Transverse colon (tissue), 4 donors: ENCODE measurements around the gene DCTPP1. TPM values are rescaled to one million over a fixed set of nuclear protein-coding genes. Genes with fewer than 3 reads are reported as not detected.
A peak's percentile ranks its signal among the peaks of the same experiment; 100 is the strongest.

ENCODE experiments used
- DNase-seq: peaks from one replicate; pipeline ENCODE4 v3.0.0-alpha.2; 2019
- H3K27ac ChIP-seq, 4 donors: fragments of 200-600 bp; sonication (generic); 2 replicates each; pipeline ENCODE4 v1.5.1; 2016 to 2018; ENCODE audit warnings: inconsistent platforms in 4 of 4
- H3K27me3 ChIP-seq: fragments of 200-600 bp; sonication (generic); 2 replicates; pipeline ENCODE4 v1.5.1; 2017; ENCODE audit warnings: inconsistent platforms
- H3K36me3 ChIP-seq, 4 donors: fragments of 200-600 bp; sonication (generic); 2 replicates each; pipeline ENCODE4 v1.5.1; 2017 to 2019; ENCODE audit warnings: inconsistent platforms in 4 of 4
- H3K4me1 ChIP-seq, 4 donors: fragments of 200-600 bp; sonication (generic); 2 replicates each; pipeline ENCODE4 v1.5.1; 2017 to 2020; ENCODE audit warnings: inconsistent platforms in 4 of 4
- H3K4me3 ChIP-seq, 4 donors: fragments of 200-600 bp; sonication (generic); 1 replicate in 1 of 4; 2 replicates in 3 of 4; pipeline versions ENCODE4 v1.5.1 to v1.6.1; 2017 to 2019; ENCODE audit warnings: inconsistent platforms in 4 of 4
- H3K9me3 ChIP-seq, 2 donors: fragments of 200-600 bp; sonication (generic); 2 replicates each; pipeline ENCODE4 v1.5.1; 2017 to 2019; ENCODE audit warnings: inconsistent platforms in 2 of 2
- CTCF ChIP-seq, 5 experiments: fragments of 200-600 bp in 3 of 5; fragments of 450-650 bp in 2 of 5; sonication (generic) in 3 of 5; IDR thresholded peaks; 1 replicate in 2 of 5; 2 replicates in 3 of 5; pipeline ENCODE4 v1.5.1; 2016 to 2017; ENCODE audit warnings: antibody characterized with exemption in 5 of 5, inconsistent platforms in 3 of 5, mild to moderate bottlenecking in 2 of 5, moderate library complexity in 1 of 5
- EP300 ChIP-seq: sonication (generic); formaldehyde crosslinking; IDR thresholded peaks from one replicate; pipeline ENCODE4 v1.6.1; 2017; ENCODE audit warnings: antibody characterized with exemption, low read depth
- POLR2A ChIP-seq: fragments of 450-650 bp; IDR thresholded peaks from one replicate; pipeline ENCODE4 v1.6.1; 2016; ENCODE audit warnings: antibody characterized with exemption, mild to moderate bottlenecking, moderate library complexity
- POLR2AphosphoS5 ChIP-seq, 3 donors: sonication (generic); formaldehyde crosslinking; IDR thresholded peaks; one replicate each; pipeline ENCODE4 v1.6.1; 2016; ENCODE audit warnings: antibody characterized with exemption in 3 of 3
- WGBS, 2 donors: methylation state at CpG; one replicate each; pipeline ENCODE4 v1.1.5; 2018; ENCODE audit warnings: low coverage in 1 of 2; 5-methylcytosine and 5-hydroxymethylcytosine counted together
- in situ Hi-C, 4 donors: fragments of 200-750 bp; cut with MboI; loops; one replicate each; pipeline versions ENCODE4 v1.15.0 to v1.15.1; 2017; ENCODE audit warnings: low sequenced_read_pairs in 3 of 4, low pct_ligation_motif_present in 1 of 4, low pct_unique_long_range_greater_than_20kb in 1 of 4
- intact Hi-C: fragments of 100-400 bp; cut with DNase I; formaldehyde crosslinking; loops from one replicate; pipeline ENCODE4 v1.15.1; 2023; ENCODE audit warnings: low total_unique reads
- total RNA-seq, 4 donors: library from RNA; depleted of rRNA; stranded (reverse); fragments of >200 nt; gene quantifications; one replicate each; pipeline ENCODE4 v1.1.0, GENCODE V29; 2016

The DCTPP1 gene
- total RNA-seq, 4 donors from 2014 or later, result 35.2 to 74.1 (median 50.0) TPM

GRCh38 chr16:30379158-30379783 is 50.6 kb downstream of the DCTPP1 start:
- no peaks in the 10 kb centered on the region for H3K9me3 ChIP-seq
- H3K4me1 ChIP-seq, result peaks cover 10 to 20% (median 16%) of the 10 kb centered on the region in 4 donors
- 32 to 64% methylated on average over 2 to 27 of the region's 27 CpGs for WGBS, 2 donors

GRCh38 chr16:30378236-30379157 is 51.3 kb downstream of the DCTPP1 start:
- H3K9me3 ChIP-seq, result no peaks in the 10 kb centered on the region
- intact Hi-C loops, result no loop called here
- no peaks in the 10 kb centered on the region for H3K36me3 ChIP-seq
- H3K27ac ChIP-seq, result peak overlapping the region; percentile 96 to 100 (median 100)
- H3K4me3 ChIP-seq, result peak overlapping the region; percentile 40 to 68 (median 64)
- in situ Hi-C loops, result no loop called here
- DNase-seq, result peak; percentile 100
- no peaks in the 10 kb centered on the region for H3K27me3 ChIP-seq
- peaks cover 10 to 20% (median 16%) of the 10 kb centered on the region in 4 donors for H3K4me1 ChIP-seq
- peak; percentile 82 to 88 (median 83) for TF ChIP-seq POLR2AphosphoS5 (IDR thresholded peaks at IDR 0.05)
- TF ChIP-seq CTCF (IDR thresholded peaks at IDR 0.05), result peak in 2 of 5 experiments; percentile 7 to 23
- peak; percentile 74 for TF ChIP-seq POLR2A
- TF ChIP-seq EP300, result no peak
- WGBS, 2 donors, result 0 to 1% methylated on average over 11 to 46 of the region's 67 CpGs

More at GRCh38 chr16:30379158-30379783, 50.6 kb downstream of the DCTPP1 start:
- H3K4me3 ChIP-seq, result peak overlapping the region; percentile 32 to 66 (median 50)
- H3K27ac ChIP-seq, result peak overlapping the region; percentile 96 to 100 (median 100)
- peak in 1 of 5 experiments; percentile 15 for TF ChIP-seq CTCF (IDR thresholded peaks at IDR 0.05)
- no peak for TF ChIP-seq POLR2A
- TF ChIP-seq POLR2AphosphoS5 (IDR thresholded peaks at IDR 0.05), result no peak
- intact Hi-C loops (no loop called here), in situ Hi-C loops (no loop called here)
- no peaks in the 10 kb centered on the region for H3K36me3 ChIP-seq
- no peaks in the 10 kb centered on the region for H3K27me3 ChIP-seq
- DNase-seq, result no peak

GRCh38 chr16:30377812-30378235 is 52.0 kb downstream of the DCTPP1 start:
- Histone ChIP-seq H3K4me3 (peak overlapping the region; percentile 34 to 68 (median 64)), H3K9me3 (no peaks in the 10 kb centered on the region), H3K36me3 (no peaks in the 10 kb centered on the region), H3K27me3 (no peaks in the 10 kb centered on the region), H3K27ac (peak overlapping the region; percentile 96 to 100 (median 100)), H3K4me1 (peaks cover 10 to 20% (median 16%) of the 10 kb centered on the region in 4 donors)
- in situ Hi-C loops, result no loop called here
- TF ChIP-seq POLR2A, result peak; percentile 72
- TF ChIP-seq EP300, result no peak
- TF ChIP-seq POLR2AphosphoS5 (IDR thresholded peaks at IDR 0.05), result peak in 2 of 3 donors; percentile 73 to 82
- 1% methylated on average over 39 of the region's 39 CpGs; no CpG with 5 or more reads in 1 of the 2 donors for WGBS, 2 donors
- peak; percentile 94 for DNase-seq
- intact Hi-C loops, result no loop called here

- WGBS, 2 donors, result 19 to 30% methylated on average over 4 to 29 of the region's 29 CpGs
- TF ChIP-seq POLR2AphosphoS5 (IDR thresholded peaks at IDR 0.05) (no peak), EP300 (no peak), POLR2A (no peak), CTCF (IDR thresholded peaks at IDR 0.05) (no peak)
- in situ Hi-C loops (no loop called here), intact Hi-C loops (no loop called here)
- Histone ChIP-seq H3K9me3 (no peaks in the 10 kb centered on the region), H3K27me3 (no peaks in the 10 kb centered on the region), H3K4me1 (peaks cover 10 to 20% (median 16%) of the 10 kb centered on the region in 4 donors), H3K36me3 (no peaks in the 10 kb centered on the region), H3K4me3 (peak overlapping the region in 3 of 4 donors; percentile 61 to 68 (median 66)), H3K27ac (peak overlapping the region; percentile 96 to 100 (median 100))
- DNase-seq, result no peak
Observed at GRCh38 chr16:30377050-30377811, 52.6 kb downstream of the DCTPP1 start.
